ENCODE data around the gene KANSL1.

KANSL1 gene

DNA sequence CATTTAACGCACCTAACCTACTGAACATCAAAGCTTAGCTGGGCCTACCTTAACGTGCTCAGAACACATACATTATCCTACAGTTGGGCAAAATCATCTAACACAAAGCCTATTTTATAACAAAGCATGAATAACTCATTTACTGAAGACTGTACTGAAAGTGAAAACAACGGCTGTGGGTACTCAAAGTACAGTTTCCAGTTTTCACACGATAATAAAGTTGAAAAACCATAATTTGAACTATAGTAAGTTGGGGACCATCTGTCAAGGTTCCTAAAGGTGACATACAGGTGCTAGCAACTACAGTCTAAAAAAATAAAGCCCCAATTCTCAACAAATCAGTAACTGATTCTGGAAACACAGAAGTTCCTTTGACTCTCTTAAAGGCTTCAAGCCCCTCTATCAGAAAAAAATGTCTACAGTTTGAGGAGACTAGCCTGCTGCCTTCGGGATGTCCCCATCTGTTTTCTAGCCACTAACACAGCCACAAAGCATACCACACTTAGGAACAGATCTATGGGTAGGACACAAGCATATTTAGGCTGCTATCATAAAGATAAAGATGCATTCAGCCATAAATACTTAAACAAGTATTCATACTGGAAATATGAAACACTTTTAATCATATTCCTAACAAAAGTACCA, 71.3 kb downstream of the KANSL1 start:
- TF ChIP-seq, protein P1, sequence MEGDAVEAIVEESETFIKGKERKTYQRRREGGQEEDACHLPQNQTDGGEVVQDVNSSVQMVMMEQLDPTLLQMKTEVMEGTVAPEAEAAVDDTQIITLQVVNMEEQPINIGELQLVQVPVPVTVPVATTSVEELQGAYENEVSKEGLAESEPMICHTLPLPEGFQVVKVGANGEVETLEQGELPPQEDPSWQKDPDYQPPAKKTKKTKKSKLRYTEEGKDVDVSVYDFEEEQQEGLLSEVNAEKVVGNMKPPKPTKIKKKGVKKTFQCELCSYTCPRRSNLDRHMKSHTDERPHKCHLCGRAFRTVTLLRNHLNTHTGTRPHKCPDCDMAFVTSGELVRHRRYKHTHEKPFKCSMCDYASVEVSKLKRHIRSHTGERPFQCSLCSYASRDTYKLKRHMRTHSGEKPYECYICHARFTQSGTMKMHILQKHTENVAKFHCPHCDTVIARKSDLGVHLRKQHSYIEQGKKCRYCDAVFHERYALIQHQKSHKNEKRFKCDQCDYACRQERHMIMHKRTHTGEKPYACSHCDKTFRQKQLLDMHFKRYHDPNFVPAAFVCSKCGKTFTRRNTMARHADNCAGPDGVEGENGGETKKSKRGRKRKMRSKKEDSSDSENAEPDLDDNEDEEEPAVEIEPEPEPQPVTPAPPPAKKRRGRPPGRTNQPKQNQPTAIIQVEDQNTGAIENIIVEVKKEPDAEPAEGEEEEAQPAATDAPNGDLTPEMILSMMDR (conservative IDR thresholded peaks at IDR 0.05; ENCODE audit: control insufficient read depth, insufficient read depth, low read depth, low read length) = no peak
- no peak overlapping the region for H3K4me3 ChIP-seq (ENCODE audit: control insufficient read depth, low read depth, low read length)

DNA sequence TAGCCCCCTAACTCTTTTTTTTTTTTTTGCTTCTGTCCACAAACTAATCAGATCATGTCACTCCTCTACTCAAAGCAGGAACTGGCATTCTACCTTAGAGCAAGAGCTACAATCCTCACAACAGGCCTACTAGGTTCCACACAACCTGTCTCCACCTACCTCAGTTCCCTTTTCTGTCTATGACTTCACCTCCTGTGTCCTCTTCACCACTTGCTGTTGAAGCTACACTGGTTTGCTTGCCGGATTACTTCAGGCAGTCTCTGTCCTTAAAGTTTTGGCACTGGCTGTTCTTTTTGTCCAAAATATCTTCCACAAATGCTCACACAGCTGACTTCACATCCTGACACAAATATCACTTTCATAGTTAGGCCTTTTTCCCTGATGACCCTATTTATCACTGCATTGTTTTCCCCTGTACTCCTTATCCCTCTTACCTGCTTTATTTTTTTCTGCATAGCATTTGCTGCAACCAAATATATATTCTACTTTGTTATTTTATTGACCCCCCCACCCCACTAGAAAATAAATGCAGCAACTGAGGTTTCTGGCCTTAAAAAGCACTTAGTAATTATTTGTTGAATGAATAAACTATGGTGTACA, 72.0 kb downstream of the KANSL1 start:
- TF ChIP-seq, protein P1 (conservative IDR thresholded peaks at IDR 0.05; ENCODE audit: control insufficient read depth, insufficient read depth, low read depth, low read length) = no peak
- no peak for DNase-seq (ENCODE audit: low read depth)
- no peak overlapping the region for H3K4me3 ChIP-seq (ENCODE audit: control insufficient read depth, low read depth, low read length)

More for the DNA sequence above, 71.3 kb downstream of the KANSL1 start:
- DNase-seq (ENCODE audit: low read depth) = no peak

DNA sequence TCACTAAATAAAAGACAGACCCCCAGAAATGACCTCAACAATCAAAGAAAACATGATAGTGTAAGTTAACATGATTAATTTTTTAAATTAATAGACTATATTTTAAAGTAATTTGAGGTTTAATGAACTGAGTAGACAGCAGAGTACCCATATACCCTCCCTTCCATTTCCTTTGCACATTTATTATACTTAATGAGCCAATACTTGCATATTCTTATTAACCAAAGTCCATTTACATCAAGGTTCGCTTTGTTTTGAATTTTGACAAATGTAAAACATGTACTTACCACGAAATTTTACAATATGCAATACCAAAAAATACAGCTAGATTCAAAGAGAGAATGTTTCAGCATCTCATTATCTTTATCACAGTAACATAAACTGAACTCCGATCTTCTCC, 72.7 kb downstream of the KANSL1 start:
- TF ChIP-seq, protein P1 (conservative IDR thresholded peaks at IDR 0.05; ENCODE audit: control insufficient read depth, insufficient read depth, low read depth, low read length) = no peak
- DNase-seq (ENCODE audit: low read depth) = no peak

DNA sequence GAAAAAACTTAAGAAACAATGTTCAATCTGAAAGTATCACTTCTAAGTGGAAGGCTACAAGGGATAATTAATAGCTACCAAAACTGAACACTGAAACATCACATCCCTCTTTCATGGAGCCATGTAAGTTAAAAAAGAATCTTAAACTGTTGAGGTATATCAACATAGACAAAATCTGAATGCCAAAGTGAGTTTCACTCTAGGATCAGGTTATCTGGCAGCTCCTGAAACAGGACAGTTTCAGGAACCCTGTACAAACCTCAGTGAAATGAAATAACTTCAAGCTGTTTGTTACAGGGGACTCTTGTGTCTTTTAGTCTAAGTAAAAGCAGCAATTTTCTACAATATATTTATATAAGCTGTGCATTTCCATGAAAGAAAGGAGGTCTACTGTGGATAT, 73.2 kb downstream of the KANSL1 start:
- no peak overlapping the region for H3K4me3 ChIP-seq (ENCODE audit: control insufficient read depth, low read depth, low read length)
- DNase-seq (ENCODE audit: low read depth) = no peak
- TF ChIP-seq, protein P1 (conservative IDR thresholded peaks at IDR 0.05; ENCODE audit: control insufficient read depth, insufficient read depth, low read depth, low read length) = no peak

More for the DNA sequence above, 72.7 kb downstream of the KANSL1 start:
- no peak overlapping the region for H3K4me3 ChIP-seq (ENCODE audit: control insufficient read depth, low read depth, low read length)

DNA sequence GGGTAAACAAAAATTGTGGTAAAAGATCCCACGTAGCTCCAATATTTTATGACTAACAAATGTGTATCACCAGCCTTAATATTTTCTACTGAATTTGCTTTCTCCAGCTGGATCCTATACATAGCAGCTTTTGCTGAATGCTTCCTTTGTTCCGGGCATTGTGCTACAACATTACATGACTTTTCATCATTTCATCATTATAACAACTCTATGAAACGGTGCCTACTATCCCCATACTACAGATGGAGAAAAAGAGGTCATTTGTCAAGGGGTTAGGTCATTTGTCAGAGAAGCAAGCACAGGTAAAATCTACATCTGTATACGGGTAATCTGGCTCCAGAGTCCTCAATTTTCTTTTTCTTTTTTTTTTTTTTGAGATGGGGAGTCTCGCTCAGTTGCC, 74.3 kb downstream of the KANSL1 start:
- no peak overlapping the region for H3K4me3 ChIP-seq (ENCODE audit: control insufficient read depth, low read depth, low read length)
- no peak for DNase-seq (ENCODE audit: low read depth)
- TF ChIP-seq, protein P1 (conservative IDR thresholded peaks at IDR 0.05; ENCODE audit: control insufficient read depth, insufficient read depth, low read depth, low read length) = no peak

DNA sequence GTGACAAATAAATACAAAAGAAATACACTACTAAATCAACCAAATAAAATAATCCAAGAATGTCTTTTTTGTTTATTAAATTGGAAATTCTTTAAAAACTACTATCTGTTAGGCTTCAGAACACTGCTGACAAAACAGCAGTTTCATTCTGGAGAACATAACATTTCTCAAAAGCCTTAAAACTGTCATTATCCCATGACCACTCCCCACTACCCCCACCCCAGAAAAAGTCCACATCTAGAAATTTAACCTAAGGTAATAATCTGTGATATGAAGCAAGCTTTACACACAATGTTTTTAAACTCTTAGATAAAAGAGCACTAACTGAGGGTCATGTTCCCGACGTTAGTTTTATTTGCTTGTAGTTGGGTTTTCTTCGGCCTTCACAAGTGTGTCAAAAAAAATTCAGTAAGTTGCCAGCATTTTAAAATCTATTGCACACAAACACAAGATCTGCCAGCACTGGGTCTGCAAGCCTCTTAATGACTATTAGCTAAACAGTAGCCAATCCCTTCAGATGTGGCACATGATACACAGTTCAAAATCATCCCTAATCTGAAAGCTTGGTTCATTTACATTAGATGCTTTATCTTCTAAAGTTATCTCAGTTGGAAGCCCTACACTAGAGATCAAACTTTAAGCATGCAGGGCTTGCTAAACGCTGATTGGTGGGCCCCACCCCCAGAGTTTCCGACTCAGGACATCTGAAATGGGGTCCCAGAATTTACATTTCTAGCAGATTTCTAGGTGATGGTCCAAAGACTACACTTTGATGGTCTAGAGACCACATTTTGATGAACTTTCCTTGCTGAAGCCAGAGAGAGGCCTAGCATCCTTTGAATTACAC, 75.2 kb downstream of the KANSL1 start:
- TF ChIP-seq, protein P1 (conservative IDR thresholded peaks at IDR 0.05; ENCODE audit: control insufficient read depth, insufficient read depth, low read depth, low read length) = no peak
- H3K4me3 ChIP-seq (ENCODE audit: control insufficient read depth, low read depth, low read length) = no peak overlapping the region
- no peak for DNase-seq (ENCODE audit: low read depth)

All from fibroblast of mammary gland (primary cell).